Endothelial cell of umbilical vein (primary cell): ENCODE data around the gene CNOT10. TPM values are rescaled to one million over a fixed set of nuclear protein-coding genes. Genes with fewer than 3 reads are reported as not detected.
"Not testable (repeated sequence)": the region's sequence is repeated elsewhere in the genome, so short reads cannot be mapped to it uniquely, and the experiment has no call there.

Experiments
- BruUV-seq: library from RNA; stranded (reverse); fragments of 400-500 nt; replicated peaks from 2 replicates; lab custom pipeline; 2021; lab: Mats Ljungman, UMichigan
- CTCF ChIA-PET: fragments of 300-600, 350-600 bp; sonication (Branson Sonifier 250); formaldehyde crosslinking; loops from one replicate; lab custom pipeline; 2021; ENCODE audit warnings: antibody characterized with exemption, inconsistent platforms; lab: Charles Lee
- POLR2A ChIA-PET: fragments of 300-600, 350-600 bp; sonication (Branson Sonifier 250); formaldehyde crosslinking; loops from one replicate; lab custom pipeline; 2021; ENCODE audit warnings: antibody characterized with exemption, inconsistent platforms; lab: Charles Lee
- DNase-seq: peaks from one replicate; pipeline ENCODE4 v3.0.0-alpha.2; 2011; ENCODE audit warnings: low read depth, low spot score
- FAIRE-seq: peaks from 2 replicates; lab custom pipeline; 2011; peaks lifted over from hg19 to GRCh38; lab: Jason Lieb, UNC
- H2AFZ ChIP-seq: 2 replicates; pipeline ENCODE4 v1.6.0; 2012; ENCODE audit warnings: low read depth, low read length, control low read depth, inconsistent platforms
- H3K27ac ChIP-seq: 2 replicates; pipeline ENCODE4 v1.5.1; 2011; ENCODE audit warnings: low read depth, mild to moderate bottlenecking, control low read depth, low read length, moderate library complexity; ENCODE audit not compliant: insufficient read depth
- H3K27me3 ChIP-seq, 2 experiments: 2 replicates each; pipeline versions ENCODE4 v1.6.0 to v1.6.1; 2011; ENCODE audit warnings: low read length in 2 of 2, mixed read lengths in 1 of 2; ENCODE audit not compliant: control insufficient read depth in 2 of 2, insufficient read depth in 2 of 2
- H3K36me3 ChIP-seq, 2 experiments: 2 replicates in 1 of 2; 3 replicates in 1 of 2; pipeline ENCODE4 v1.5.1; 2011; ENCODE audit warnings: low read length in 2 of 2, mild to moderate bottlenecking in 1 of 2, moderate library complexity in 1 of 2; ENCODE audit not compliant: control insufficient read depth in 2 of 2, insufficient read depth in 2 of 2; ENCODE audit errors: extremely low read depth in 1 of 2
- H3K4me1 ChIP-seq: 3 replicates; pipeline ENCODE4 v1.5.1; 2011; ENCODE audit warnings: mild to moderate bottlenecking, low read length; ENCODE audit not compliant: control insufficient read depth, insufficient read depth; ENCODE audit errors: extremely low read depth
- H3K4me2 ChIP-seq: 2 replicates; pipeline ENCODE4 v1.6.1; 2011; ENCODE audit warnings: low read length, control low read depth, mixed read lengths; ENCODE audit not compliant: insufficient read depth
- H3K4me3 ChIP-seq, 3 experiments: fragments of 200-600 bp in 1 of 3; sonication (generic), shearing (Covaris generic) in 1 of 3; replicated peaks in 1 of 3; 2 replicates each; pipeline ENCODE4 v1.5.1; 2011 to 2016; ENCODE audit warnings: control low read depth in 3 of 3, low read length in 3 of 3, mild to moderate bottlenecking in 2 of 3, inconsistent platforms in 1 of 3, low read depth in 1 of 3, moderate library complexity in 1 of 3; ENCODE audit not compliant: insufficient read depth in 1 of 3
- H3K79me2 ChIP-seq: 2 replicates; pipeline ENCODE4 v1.6.0; 2012; ENCODE audit warnings: low read length, inconsistent platforms; ENCODE audit not compliant: control insufficient read depth, insufficient read depth
- H3K9ac ChIP-seq: replicated peaks from 2 replicates; pipeline ENCODE3; 2011; ENCODE audit warnings: low read length, control low read depth; ENCODE audit not compliant: insufficient read depth; ENCODE audit errors: extremely low read depth
- H3K9me1 ChIP-seq: replicated peaks from 3 replicates; pipeline ENCODE4 v1.6.0; 2011; ENCODE audit warnings: mild to moderate bottlenecking, low read length; ENCODE audit not compliant: control insufficient read depth, insufficient read depth; ENCODE audit errors: extremely low read depth
- H3K9me3 ChIP-seq: replicated peaks from 2 replicates; pipeline ENCODE4 v1.5.1; 2012; ENCODE audit warnings: low read length, inconsistent platforms; ENCODE audit not compliant: control insufficient read depth, insufficient read depth
- H4K20me1 ChIP-seq: replicated peaks from 2 replicates; pipeline ENCODE3; 2011; ENCODE audit warnings: mild to moderate bottlenecking, low read length; ENCODE audit not compliant: control insufficient read depth, insufficient read depth; ENCODE audit errors: extremely low read depth
- EZH2 ChIP-seq: IDR thresholded peaks from 2 replicates; pipeline ENCODE4 v1.6.1; 2012; ENCODE audit warnings: borderline replicate concordance, low read depth, mild to moderate bottlenecking, moderate library complexity, low read length, inconsistent platforms; ENCODE audit not compliant: severe bottlenecking
- FOS ChIP-seq: IDR thresholded peaks from 2 replicates; pipeline ENCODE4 v1.6.1; 2011; ENCODE audit warnings: mild to moderate bottlenecking, low read length, moderate library complexity, borderline replicate concordance; ENCODE audit not compliant: insufficient read depth
- GATA2 ChIP-seq: IDR thresholded peaks from 2 replicates; pipeline ENCODE4 v1.7.0; 2011; ENCODE audit warnings: low read depth, mild to moderate bottlenecking, moderate library complexity, mixed read lengths, low read length; ENCODE audit not compliant: insufficient read length, insufficient read depth
- JUN ChIP-seq: IDR thresholded peaks from 2 replicates; pipeline ENCODE4 v1.6.1; 2011; ENCODE audit warnings: borderline replicate concordance, low read depth; ENCODE audit not compliant: insufficient read length, insufficient read depth
- MYC ChIP-seq: IDR thresholded peaks from one replicate; pipeline ENCODE4 v1.6.1; 2011; ENCODE audit warnings: mild to moderate bottlenecking, low read depth, low read length
- POLR2A ChIP-seq: IDR thresholded peaks from 2 replicates; pipeline ENCODE4 v1.6.1; 2012; ENCODE audit warnings: low read depth, mild to moderate bottlenecking, control low read depth, low read length
- POLR2AphosphoS5 ChIP-seq: IDR thresholded peaks from 2 replicates; pipeline ENCODE4 v1.6.1; 2012; ENCODE audit warnings: low read depth, mild to moderate bottlenecking, control low read depth, low read length, moderate library complexity; ENCODE audit not compliant: insufficient read depth
- dilution Hi-C: fragments of 300-500 bp; cut with MboI; formaldehyde crosslinking; loops from one replicate; pipeline ENCODE4 v1.15.0; 2019; ENCODE audit warnings: low sequenced_read_pairs; ENCODE audit not compliant: extremely low pct_ligation_motif_present
- intact Hi-C: fragments of 100-400 bp; cut with micrococcal nuclease; formaldehyde crosslinking; loops from one replicate; pipeline ENCODE4 v1.10.0; 2022
- polyA plus RNA-seq, 4 experiments: library from polyadenylated mRNA; depleted of rRNA in 3 of 4; stranded (reverse) in 3 of 4; unstranded in 1 of 4; fragments of >200 nt; gene quantifications; 2 replicates each; pipeline versions ENCODE4 v1.2.1 to v1.2.3, GENCODE V29; 2011 to 2012; ENCODE audit warnings: missing spikeins in 1 of 4
- total RNA-seq: library from RNA; stranded (reverse); gene quantifications from 2 replicates; pipeline ENCODE4 v1.2.3, GENCODE V29; 2021
- TF ChIP-seq, protein P1 (sequence below): IDR thresholded peaks from 2 replicates; pipeline ENCODE4 v1.6.1; 2011; ENCODE audit not compliant: insufficient read depth, insufficient read length
- TF ChIP-seq, protein P2 (sequence below), 2 donors: IDR thresholded peaks; 1 replicate in 1 of 2; 2 replicates in 1 of 2; pipeline ENCODE4 v1.5.1; 2011; ENCODE audit warnings: low read length in 2 of 2, mild to moderate bottlenecking in 2 of 2, moderate library complexity in 2 of 2, control low read depth in 1 of 2, inconsistent platforms in 1 of 2, low read depth in 1 of 2; ENCODE audit not compliant: insufficient read depth in 1 of 2; ENCODE audit errors: extremely low read depth in 1 of 2

CNOT10 gene
- total and polyA plus RNA-seq, 2 donors (not counting 3 experiments of a cell fraction or from before 2014, with no cell fraction given): 23.6 to 28.6 TPM

DNA sequence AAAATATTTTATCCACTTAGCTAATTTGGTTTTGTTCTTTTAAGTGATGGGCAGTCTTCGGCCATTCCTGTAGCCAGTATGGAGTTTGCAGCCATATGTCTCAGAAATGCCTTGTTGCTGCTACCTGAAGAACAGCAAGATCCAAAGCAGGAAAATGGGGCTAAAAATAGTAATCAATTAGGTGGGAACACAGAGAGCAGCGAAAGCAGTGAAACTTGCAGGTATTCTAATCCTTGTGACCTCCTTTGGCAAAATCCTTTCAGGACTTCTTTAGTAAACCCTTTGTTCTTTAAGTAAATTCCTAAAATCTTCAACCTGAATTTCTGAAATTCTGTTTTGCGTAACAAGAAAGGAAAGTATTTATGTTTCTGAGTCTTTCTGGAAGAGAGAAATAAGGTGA, 49.8 kb downstream of the CNOT10 start:
- dilution Hi-C loops (no loop called here), intact Hi-C loops (no loop called here)
- no peak overlapping the region for H3K9ac ChIP-seq
- H3K9me3 ChIP-seq: no peaks in the 10 kb centered on the region
- H3K79me2 ChIP-seq: no peaks in the 10 kb centered on the region
- TF ChIP-seq, protein P1, sequence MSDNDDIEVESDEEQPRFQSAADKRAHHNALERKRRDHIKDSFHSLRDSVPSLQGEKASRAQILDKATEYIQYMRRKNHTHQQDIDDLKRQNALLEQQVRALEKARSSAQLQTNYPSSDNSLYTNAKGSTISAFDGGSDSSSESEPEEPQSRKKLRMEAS: no peak
- no peak for TF ChIP-seq POLR2AphosphoS5
- TF ChIP-seq JUN: no peak
- TF ChIP-seq FOS: no peak
- no peak for TF ChIP-seq EZH2
- TF ChIP-seq POLR2A: no peak
- no peak for TF ChIP-seq MYC
- no peak for TF ChIP-seq GATA2
- TF ChIP-seq, protein P2, sequence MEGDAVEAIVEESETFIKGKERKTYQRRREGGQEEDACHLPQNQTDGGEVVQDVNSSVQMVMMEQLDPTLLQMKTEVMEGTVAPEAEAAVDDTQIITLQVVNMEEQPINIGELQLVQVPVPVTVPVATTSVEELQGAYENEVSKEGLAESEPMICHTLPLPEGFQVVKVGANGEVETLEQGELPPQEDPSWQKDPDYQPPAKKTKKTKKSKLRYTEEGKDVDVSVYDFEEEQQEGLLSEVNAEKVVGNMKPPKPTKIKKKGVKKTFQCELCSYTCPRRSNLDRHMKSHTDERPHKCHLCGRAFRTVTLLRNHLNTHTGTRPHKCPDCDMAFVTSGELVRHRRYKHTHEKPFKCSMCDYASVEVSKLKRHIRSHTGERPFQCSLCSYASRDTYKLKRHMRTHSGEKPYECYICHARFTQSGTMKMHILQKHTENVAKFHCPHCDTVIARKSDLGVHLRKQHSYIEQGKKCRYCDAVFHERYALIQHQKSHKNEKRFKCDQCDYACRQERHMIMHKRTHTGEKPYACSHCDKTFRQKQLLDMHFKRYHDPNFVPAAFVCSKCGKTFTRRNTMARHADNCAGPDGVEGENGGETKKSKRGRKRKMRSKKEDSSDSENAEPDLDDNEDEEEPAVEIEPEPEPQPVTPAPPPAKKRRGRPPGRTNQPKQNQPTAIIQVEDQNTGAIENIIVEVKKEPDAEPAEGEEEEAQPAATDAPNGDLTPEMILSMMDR (IDR thresholded peaks at IDR 0.05; ENCODE audit: extremely low read depth in 1 of 2, insufficient read depth in 1 of 2, low read depth in 1 of 2, low read length in 2 of 2): no peak
- ChIA-PET POLR2A (no interaction called here), CTCF (interaction anchor here (1.1 to 4.0 kb wide), 3 partner anchors 7 to 200 kb away, joined by 4 to 40 read pairs (median 14); no protein-coding TSS in a partner anchor)
- H3K36me3 ChIP-seq: peaks cover 0 to 3% of the 10 kb centered on the region in 2 experiments
- FAIRE-seq (no peak), DNase-seq (no peak)
- no peak overlapping the region for H3K4me2 ChIP-seq
- BruUV-seq: no TSS peak
- H3K27ac ChIP-seq: no peak overlapping the region
- no peaks in the 10 kb centered on the region for H3K27me3 ChIP-seq
- no peaks in the 10 kb centered on the region for H3K9me1 ChIP-seq
- peaks cover 2% of the 10 kb centered on the region for H3K4me1 ChIP-seq
- H2AFZ ChIP-seq: no peak overlapping the region
- H4K20me1 ChIP-seq: no peaks in the 10 kb centered on the region
- no peak overlapping the region for H3K4me3 ChIP-seq

DNA sequence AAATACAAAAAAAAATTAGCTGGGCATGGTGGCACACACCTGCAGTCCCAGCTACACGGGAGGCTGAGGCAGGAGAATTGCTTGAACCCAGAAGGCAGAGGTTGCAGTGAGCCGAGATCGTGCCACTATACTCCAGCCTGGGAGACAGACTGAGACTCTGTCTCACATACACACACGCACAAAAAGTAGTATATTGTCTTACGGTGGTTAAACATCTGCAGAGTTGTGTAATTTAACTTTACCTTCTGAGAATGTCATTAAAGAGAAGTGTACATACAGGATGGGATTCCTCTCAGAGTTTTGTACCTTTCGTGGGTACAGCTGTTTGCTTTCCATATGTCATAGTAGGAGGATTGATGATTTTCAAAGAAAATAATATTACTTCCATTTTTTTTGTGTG, 58.5 kb downstream of the CNOT10 start:
- H3K4me2 ChIP-seq, BruUV-seq, dilution Hi-C loops, H3K79me2 ChIP-seq, H3K4me1 ChIP-seq, H3K9me1 ChIP-seq, DNase-seq, H3K36me3 ChIP-seq, POLR2A ChIA-PET, intact Hi-C loops, H3K9me3 ChIP-seq, H3K9ac ChIP-seq, H3K4me3 ChIP-seq, H3K27ac ChIP-seq, FAIRE-seq, H3K27me3 ChIP-seq, H2AFZ ChIP-seq, H4K20me1 ChIP-seq: not testable (repeated sequence)
- CTCF ChIA-PET: interaction anchor here (1.3 kb wide), 1 partner anchor 28 kb away, joined by 3 read pairs; no protein-coding TSS in a partner anchor
